Superior temporal gyrus (tissue), 1 donor: ENCODE measurements around the gene DUSP9.

ENCODE experiments used
- DNase-seq: peaks from one replicate; pipeline ENCODE4 v3.0.0-alpha.2; 2016; ENCODE audit errors: extremely low spot score

Gene DUSP9

DNA sequence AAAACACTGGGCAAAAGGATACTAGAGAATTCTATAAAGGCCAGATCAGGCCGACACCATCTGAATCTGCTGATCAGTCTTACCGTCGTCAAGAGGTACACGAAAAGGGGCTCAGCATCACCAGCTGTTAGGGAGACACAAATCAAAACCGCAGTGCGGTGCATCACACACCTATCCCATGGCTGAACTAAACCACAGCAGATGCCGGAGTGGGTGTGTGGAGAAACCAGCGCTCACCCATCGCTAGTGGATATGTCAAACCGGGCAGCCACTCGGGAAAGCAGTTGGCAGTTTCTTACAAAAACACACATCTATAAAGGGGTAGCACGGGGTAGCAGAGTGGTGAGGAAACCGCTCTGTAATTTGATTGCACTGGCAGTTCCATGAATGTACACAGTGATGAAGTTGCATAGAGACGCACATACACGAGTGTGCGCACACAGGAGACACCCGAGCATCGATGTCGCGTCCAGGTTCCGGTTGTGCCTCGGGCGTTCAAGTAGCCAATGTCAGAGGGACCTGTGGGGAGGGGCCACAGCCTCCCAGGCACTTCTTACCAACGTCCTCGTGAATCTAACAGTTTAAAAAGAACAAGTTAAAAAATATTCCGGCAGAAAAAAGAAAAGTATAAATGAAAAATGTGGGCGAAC lies 24.9 kb upstream of the DUSP9 start:
- DNase-seq = no peak

- DNase-seq = no peak
These were observed 24.2 kb upstream of the DUSP9 start for GRCh38 chrX:153622661-153623309.

GRCh38 chrX:153623310-153624029 lies 23.5 kb upstream of the DUSP9 start:
- no peak for DNase-seq

DNA sequence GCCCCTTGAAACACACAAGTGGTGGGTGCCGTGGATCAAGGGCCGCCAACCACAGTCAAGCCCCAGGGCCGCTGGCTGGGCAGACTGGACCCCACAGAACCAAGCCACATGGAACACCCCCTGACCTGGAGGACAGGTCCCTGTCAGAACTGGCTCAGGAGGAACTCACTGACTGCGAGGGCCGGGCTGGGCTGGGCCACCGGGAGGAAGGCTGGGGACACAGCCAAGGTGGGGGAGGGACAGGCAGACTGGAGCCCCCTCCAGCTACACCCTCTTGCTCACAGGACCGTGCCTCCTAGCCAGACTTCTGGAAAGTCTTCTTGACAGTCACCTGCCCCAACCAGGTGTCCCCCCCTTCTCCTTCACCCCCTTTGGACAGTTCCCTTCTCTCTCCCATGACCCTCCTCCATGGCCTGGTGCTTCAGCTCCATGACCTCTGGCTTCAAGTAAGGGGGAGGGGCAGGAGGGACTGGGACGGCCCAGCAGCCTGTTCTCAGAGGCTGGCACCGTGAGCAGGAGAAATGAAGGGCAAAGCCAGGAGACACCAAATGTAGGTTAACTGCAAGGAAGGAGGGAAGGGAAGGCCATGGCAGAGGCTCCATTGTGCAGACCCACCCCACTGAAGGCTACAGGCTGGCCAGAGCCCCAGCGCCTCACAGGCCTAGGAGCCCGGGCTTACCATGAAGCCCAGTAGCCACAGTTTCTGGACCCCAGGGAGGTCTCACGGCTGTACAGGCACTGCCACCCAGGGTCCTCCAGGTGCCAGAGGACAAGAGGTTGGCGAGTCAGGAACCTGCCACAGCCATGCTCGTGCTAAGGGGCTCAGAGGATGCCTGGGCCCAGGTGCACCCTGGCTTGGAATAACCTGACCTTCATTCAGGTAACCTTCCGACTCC lies 22.6 kb upstream of the DUSP9 start:
- DNase-seq = no peak

DNA sequence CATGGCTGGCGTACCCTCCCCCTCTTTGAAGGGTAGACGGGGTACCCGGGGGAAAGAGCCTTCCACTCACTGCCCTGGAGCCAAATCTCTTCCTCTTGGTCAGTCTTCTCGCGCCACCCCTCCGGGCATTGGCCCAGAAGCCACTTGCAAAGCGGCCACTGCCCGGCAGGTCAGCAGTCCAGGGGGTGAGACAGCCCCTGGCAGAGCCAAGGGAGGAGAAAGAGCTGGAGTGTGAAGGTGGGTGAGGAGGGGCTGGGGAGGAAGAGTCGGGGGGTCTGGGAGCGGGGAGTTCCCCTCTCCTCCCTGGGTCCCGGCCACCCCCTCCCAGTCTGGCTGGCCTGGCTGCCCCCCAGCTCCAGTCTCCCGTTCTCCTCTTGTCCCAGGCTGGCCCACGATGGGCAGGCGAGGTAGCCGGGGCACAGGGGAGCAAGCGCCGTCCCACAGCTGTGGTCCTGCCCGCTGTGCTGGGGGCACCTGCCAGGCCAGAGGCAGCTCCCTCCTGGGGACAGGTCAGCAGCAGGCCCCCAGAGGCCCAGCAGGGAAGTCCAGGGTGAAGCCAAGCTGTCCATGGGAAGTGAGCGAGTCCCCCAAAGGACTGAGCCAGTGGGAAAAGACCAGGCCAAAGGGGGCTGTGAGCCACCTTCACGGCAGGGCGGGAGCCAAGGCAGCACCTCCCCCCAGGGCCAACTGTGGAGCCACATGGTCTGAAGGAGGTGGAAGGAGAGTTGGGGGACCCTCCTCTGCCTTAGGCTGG lies 21.6 kb upstream of the DUSP9 start:
- DNase-seq = no peak

- no peak for DNase-seq
These were observed 20.9 kb upstream of the DUSP9 start for GRCh38 chrX:153626025-153626633.

DNA sequence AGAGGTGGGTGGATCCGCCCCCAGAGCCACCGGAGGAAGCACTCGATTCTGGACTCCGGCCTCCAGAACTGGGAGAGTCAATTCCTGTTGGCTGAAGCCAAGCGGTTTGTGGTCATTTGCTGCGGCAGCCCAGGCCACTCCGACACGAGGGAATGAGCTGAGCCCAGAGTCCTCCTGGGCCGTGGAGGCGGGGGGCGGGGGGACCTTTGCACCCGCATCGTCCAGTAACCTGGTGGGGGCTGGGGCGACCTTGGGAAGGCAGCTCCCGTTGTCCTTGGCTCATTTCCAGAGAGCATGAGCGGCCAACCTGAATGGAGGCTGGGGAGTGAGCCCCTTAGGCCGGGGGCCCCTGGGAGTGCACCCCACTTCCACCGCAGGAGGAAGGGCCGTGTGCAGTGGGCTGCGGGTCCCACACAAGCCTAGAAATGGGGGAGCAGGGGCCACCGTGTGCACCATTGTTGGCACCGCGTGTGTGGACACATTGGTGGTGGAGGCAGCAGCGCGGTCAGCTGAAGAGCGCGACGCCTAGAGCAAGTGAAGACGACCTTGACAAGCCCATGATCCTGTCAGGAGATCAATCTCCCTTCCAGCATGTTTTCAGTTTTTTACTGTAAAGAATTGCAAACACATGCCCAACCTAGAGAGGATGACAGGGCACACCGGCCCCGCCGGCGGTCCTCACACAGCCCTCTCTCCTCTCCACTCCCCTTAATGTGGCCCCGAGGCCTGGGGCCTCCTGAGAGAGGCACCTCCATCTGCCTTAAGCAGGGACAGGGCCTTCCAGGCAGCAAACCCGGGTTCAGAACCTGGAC lies 19.9 kb upstream of the DUSP9 start:
- DNase-seq = no peak

- no peak for DNase-seq
These were observed 19.3 kb upstream of the DUSP9 start for GRCh38 chrX:153627675-153628111.

DNA sequence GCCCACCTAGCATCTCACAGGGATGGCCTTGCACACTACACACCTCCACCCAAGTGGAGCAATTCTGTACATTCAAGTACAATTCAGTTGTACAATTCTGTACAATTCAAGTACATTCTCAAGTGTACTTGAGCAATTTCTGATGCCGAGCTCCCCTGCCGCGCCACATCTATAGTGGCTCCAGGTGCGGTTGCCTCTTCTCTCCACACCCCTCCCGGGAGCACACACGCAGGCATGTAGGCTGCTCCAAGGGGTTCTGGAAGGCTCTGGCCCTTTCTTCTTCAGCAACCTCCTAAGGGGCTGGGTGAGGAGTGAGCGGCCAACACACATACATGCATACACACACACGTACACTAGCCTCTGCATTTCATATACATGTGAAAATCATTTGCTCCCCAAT lies 18.9 kb upstream of the DUSP9 start:
- no peak for DNase-seq

DNA sequence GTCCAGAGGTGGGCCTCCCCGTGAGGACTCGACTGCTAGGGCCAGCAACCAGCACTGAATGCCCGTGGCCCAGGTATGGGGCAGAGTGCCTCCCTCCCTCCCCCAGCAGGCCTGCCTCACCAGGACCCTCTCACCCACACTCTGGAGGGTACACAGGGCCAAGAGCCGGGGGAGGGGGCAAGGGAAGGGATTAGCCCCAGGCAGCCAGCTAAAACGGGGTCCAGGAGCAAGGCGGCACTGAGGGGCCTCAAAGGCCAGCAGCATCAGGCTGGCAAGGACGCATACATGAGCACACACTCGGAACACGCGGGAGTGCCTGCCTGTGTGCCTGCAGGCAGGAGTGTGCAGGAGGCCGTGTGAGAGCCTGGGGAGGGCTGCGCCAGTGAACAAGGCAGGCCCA lies 18.3 kb upstream of the DUSP9 start:
- DNase-seq = no peak

GRCh38 chrX:153631346-153631745 lies 15.7 kb upstream of the DUSP9 start:
- no peak for DNase-seq

GRCh38 chrX:153631907-153632594 lies 15.0 kb upstream of the DUSP9 start:
- DNase-seq = no peak

DNA sequence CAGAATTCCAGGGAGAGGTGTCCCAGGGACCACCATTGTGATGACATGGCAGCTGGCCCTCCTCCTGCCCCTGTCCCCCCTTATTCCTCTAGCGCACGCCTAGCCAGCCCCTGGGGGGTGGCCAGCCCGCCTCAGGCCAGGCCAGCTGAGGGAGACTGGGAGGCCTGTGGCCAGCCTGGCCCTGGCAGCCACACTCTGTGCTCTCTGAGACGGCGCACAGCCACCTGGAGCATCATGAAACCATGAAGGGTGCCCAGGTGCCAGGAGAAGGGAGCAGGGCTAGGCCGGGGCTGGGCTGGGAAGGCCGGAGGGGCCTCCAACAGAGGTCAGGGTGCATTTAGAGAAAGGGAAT lies 14.4 kb upstream of the DUSP9 start:
- no peak for DNase-seq

DNA sequence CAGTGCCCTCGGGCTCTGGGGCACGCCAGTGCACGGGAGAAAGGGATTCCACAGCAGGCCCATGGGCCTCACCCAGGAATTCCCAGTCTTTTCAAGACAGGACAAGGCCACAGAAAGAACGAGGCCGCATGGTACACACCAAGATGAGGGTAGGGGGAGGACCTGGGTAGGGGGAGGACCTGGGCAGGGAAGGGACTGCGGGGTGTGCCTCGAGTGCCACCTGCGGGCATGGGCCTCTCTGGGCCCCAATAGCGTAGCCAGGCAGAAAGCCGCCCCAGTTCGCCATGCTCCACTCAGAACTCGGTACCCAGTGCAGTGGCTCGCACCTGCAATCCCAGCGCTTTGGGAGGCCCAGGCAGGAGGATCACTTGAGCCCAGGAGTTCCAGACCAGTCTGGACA lies 14.0 kb upstream of the DUSP9 start:
- DNase-seq = no peak

DNA sequence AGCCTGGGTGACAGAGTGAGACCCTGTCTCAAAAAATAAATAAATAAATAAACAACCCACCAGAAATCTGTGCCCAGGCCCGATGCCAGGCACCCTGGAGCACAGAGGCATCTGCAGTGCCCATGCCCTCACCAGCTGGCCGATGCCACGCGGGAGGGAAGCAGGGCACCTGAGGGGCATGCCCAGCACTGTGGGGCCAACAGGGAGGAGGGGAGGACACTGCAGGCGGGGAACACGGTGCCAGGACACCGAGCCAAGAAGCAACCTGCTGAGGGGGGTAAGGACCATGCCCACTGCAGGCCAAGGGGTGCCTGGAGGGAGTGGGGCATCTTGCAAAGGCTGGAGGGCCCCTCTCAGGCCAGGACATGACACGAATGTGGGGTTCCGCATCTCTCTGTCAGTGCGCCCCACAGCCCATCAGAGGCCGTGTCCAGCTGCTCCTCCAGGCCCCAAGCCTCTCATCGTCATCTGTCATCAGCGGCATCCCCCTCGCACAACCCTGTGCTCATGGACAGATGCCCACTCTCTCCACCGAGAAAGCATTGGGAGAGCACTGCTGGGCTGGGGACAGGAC lies 13.3 kb upstream of the DUSP9 start:
- DNase-seq = no peak

- no peak for DNase-seq
These were observed 12.8 kb upstream of the DUSP9 start for GRCh38 chrX:153634236-153634635.

- DNase-seq = no peak
These were observed 12.2 kb upstream of the DUSP9 start for GRCh38 chrX:153634832-153635231.

DNA sequence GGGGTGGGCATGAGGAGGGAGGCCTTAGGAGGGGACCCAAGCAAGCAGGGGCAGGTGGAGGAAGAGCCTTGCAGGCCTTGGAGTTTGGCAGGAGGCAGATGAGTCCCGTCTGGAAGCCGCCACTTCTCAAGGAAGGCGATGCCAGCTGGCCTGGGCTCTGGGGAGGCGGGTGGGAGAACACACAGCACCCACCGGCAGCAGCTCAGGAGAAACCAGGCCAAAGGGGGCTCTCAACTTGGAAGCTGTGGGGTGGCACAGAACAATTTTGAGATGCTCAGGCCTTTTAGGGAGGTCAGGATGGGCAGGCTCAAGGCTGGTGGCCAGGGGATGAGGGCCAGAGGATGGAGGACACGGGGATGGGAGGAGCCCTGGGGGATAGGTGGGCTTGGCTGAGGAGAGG lies 11.6 kb upstream of the DUSP9 start:
- DNase-seq = no peak
